NOMO-1 treated with DMSO at 0.1 percent for 48 hours (cell line): Measurements from ENCODE around the gene ZNF222.
A peak's percentile ranks its signal among the peaks of the same experiment; 100 is the strongest.

Experiments used
- DNase-seq: peaks from one replicate; lab custom pipeline; 2025; ENCODE audit not compliant: unreplicated experiment; lab: John Stamatoyannopoulos, UW

Gene ZNF222

DNA sequence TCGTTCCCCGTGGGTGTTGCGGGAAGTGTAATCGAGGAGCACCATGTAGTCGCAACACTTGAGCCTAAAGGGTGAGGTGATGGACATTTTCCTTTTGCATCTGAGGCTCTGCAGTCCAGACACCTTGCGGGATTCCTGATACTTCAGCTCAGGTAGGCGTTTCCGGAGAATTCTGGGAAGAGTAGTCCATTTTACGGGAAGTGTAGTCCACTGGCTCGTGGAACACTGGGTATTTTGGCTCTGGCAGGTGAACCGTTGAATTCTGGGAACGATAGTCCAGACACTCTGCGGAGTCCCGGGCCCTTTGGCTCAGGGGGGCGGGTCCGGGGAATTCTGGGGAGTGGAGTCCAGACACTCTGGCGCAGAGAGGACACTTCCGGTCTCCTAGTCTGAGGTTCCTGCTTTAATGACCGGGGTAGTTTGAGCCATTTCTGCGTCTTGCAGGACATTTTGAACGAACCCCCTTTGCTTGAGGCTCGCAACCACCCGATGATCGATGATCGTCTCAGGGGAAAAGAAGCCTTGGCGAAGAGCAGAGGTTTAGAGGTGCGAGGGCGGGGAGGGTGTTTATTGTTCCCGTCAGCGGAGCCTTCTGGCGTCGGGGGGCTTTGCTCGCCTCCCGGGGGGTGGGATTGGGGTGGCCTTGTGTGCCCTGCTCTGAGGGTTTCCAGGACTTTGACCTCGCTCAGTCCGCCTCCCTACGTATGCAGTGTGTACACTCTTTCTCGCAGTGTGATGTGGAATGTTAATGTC is 26.6 kb downstream of the ZNF222 start, which contains the start of gene ZNF223:
TSS of gene ZNF223 (plus strand) at position 387 of the 753 bp plus-strand sequence. CDS start 3,141 bp downstream, outside the sequence.
- DNase-seq = peak; percentile 69

DNA sequence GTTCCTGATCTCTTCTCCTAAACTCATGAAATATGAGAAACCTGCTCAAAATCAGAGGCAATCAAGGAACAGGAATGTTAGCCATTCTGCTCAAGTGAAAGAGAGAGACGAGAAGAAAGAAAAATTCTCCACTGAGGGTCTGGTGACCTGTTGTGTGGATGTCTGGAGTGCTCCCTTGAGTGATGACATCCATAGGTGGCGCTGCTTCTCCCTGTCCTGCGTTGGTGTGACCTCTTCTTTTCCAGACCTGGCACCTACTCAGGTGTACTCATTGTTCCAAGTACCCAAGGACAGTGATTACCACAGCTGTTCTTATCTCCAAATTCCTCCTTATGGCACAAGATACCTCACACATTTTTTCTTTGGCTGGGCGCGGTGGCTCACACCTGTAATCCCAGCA is 30.7 kb downstream of the ZNF222 start:
- DNase-seq = no peak

GRCh38 chr19:44059229-44059628 is 34.0 kb downstream of the ZNF222 start:
- no peak for DNase-seq

GRCh38 chr19:44061038-44061437 is 35.9 kb downstream of the ZNF222 start:
- no peak for DNase-seq

- DNase-seq = no peak
Measured at GRCh38 chr19:44066305-44066704, 41.1 kb downstream of the ZNF222 start.

GRCh38 chr19:44069415-44069814 is 44.2 kb downstream of the ZNF222 start:
- no peak for DNase-seq

- peak; percentile 88 for DNase-seq
Measured at GRCh38 chr19:44071824-44072542, 46.8 kb downstream of the ZNF222 start, which contains the start of gene ZNF284. TSS of gene ZNF284 (plus strand) at chr19:44072159. CDS start at chr19:44076390, 4,231 bp downstream.

DNA sequence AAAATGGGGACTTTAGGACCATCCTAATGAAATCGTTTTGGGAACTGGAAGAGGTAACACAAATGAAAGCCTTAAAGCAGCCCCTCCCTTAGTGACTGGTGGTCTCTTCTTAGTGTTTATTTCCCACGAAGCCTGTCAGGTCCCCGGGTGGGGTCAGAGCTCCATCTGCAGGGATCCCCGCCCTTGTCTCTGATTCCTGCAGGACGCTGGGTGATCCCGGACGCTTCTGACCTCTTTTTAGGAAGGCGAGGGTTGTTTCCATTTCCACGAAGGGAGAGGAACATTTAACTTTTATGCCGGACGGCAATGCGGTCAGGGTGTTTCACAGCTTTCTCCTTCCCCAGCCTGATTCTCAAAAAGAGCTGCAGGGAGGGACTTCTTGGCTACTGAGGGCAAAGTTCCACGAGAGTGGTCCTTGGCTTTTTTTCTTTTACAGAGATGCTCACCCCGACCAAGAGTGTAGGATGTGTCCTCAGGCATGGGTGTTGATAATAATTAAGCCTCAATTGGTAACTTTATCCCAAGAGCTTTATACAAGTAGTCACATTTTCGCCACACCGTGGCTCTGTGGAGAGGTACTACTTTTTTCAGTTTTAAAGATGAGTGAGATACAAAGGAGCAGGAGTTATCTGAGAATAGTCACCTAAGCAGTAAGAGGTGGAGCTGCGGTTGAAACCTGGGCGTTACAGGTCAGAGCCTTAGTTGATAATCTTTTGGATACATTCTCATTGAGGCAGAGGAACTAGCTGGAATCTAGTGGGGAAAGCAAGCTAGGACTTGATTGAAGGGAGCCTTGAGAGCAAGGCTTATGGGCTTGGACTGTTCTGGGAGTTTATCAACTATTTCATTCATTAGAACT is 47.6 kb downstream of the ZNF222 start:
- DNase-seq = no peak

DNA sequence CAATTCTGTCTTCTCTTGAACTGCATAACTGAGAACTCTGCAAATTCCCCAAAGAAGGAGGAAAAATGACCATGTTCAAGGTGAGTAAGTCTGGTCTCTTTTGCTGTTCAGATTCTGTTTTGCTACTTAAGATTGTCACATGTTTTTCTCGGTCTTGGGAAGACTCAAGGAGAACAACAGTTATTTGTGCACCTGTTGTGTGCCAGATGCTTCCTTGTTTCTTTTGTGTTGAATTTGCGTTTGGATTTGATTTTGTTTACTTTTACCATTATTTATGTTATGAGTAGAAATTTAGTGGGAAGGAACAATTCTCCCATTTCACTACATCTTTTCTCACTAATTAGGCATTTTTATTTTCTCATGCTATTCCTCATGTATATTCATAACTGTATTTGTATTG is 51.1 kb downstream of the ZNF222 start:
- DNase-seq = no peak
